Memory B cell (primary cell): ENCODE measurements around the gene LGR5.

ENCODE experiments used
- ATAC-seq: fragments of 150-1000 bp; cut with Tn5 transposase; 2 replicates; pipeline ENCODE4 v1.10.0; 2021; ENCODE audit warnings: low read depth, mild to moderate bottlenecking, moderate library complexity
- DNase-seq, 2 donors: peaks; one replicate each; pipeline ENCODE4 v3.0.0; 2022; ENCODE audit warnings: low spot score in 2 of 2
- H3K27ac Mint-ChIP-seq: one replicate; pipeline ENCODE4 v1.8.0; 2022; ENCODE audit warnings: mild to moderate bottlenecking, moderate library complexity, mixed read lengths
- H3K27me3 Mint-ChIP-seq: one replicate; pipeline ENCODE4 v1.8.0; 2022; ENCODE audit warnings: mixed read lengths
- H3K36me3 Mint-ChIP-seq: one replicate; pipeline ENCODE4 v1.8.0; 2022; ENCODE audit warnings: mild to moderate bottlenecking, mixed read lengths
- H3K4me1 Mint-ChIP-seq: one replicate; pipeline ENCODE4 v1.8.0; 2022; ENCODE audit warnings: mixed read lengths
- H3K4me3 Mint-ChIP-seq: one replicate; pipeline ENCODE4 v1.8.0; 2022; ENCODE audit warnings: mild to moderate bottlenecking, moderate library complexity, mixed read lengths
- H3K9me3 Mint-ChIP-seq: one replicate; pipeline ENCODE4 v1.8.0; 2022; ENCODE audit warnings: mixed read lengths

Gene LGR5

DNA sequence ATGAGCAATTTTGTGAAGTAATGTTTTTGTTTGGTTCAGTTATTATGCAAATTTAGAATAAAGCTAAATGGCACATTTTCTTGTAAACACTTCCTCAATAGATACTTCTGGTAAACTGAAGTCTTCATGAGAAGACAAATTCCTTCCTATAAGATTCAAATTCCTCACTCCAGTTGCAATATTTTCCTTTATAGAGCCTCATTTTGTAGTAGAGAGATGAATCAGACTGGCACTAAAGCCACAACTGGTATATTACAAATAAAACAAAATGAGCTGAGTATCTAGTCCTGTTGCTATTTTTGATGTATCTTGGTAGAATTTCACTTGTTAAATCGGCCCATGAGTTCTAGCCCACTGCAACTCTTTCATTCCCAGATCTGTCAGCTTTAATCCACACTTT lies 5.5 kb downstream of the LGR5 start:
- H3K27me3 Mint-ChIP-seq, result peaks cover 10% of the 10 kb centered on the region
- peaks cover 3% of the 10 kb centered on the region for H3K4me1 Mint-ChIP-seq
- ATAC-seq (no peak), DNase-seq (no peak)
- H3K9me3 Mint-ChIP-seq, result no peaks in the 10 kb centered on the region
- no peak overlapping the region for H3K27ac Mint-ChIP-seq
- no peaks in the 10 kb centered on the region for H3K36me3 Mint-ChIP-seq
- no peak overlapping the region for H3K4me3 Mint-ChIP-seq

DNA sequence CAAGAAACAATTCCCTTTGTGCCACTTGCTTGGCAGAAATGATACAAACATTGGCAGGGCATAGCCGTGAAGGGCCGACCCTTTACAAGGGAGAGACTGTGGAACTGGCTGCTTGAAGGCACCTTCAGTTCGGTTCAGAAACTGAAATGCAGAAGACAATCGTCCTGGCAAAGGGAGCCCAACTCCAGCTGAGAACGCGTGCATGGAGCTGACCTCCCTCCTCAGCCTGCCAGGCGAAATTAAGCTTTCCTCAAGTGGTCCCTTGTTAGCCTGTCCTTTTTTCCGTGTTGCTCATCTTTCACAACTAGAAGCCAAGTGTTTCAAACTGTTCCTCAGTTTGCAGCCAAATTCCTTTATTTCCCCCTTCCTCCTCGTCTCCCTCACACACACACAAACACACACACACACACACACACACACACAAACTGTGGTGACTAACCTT lies 8.1 kb downstream of the LGR5 start:
- DNase-seq (no peak), ATAC-seq (no peak)
- Mint-ChIP-seq H3K36me3 (no peaks in the 10 kb centered on the region), H3K27me3 (peaks cover 8% of the 10 kb centered on the region), H3K27ac (no peak overlapping the region), H3K9me3 (peaks cover 2% of the 10 kb centered on the region), H3K4me3 (no peak overlapping the region), H3K4me1 (no peaks in the 10 kb centered on the region)

GRCh38 chr12:71448150-71448581 lies 8.6 kb downstream of the LGR5 start:
- Mint-ChIP-seq H3K4me1 (no peaks in the 10 kb centered on the region), H3K9me3 (peaks cover 2% of the 10 kb centered on the region), H3K27ac (no peak overlapping the region), H3K27me3 (peaks cover 8% of the 10 kb centered on the region), H3K36me3 (no peaks in the 10 kb centered on the region), H3K4me3 (no peak overlapping the region)
- DNase-seq (no peak), ATAC-seq (no peak)

DNA sequence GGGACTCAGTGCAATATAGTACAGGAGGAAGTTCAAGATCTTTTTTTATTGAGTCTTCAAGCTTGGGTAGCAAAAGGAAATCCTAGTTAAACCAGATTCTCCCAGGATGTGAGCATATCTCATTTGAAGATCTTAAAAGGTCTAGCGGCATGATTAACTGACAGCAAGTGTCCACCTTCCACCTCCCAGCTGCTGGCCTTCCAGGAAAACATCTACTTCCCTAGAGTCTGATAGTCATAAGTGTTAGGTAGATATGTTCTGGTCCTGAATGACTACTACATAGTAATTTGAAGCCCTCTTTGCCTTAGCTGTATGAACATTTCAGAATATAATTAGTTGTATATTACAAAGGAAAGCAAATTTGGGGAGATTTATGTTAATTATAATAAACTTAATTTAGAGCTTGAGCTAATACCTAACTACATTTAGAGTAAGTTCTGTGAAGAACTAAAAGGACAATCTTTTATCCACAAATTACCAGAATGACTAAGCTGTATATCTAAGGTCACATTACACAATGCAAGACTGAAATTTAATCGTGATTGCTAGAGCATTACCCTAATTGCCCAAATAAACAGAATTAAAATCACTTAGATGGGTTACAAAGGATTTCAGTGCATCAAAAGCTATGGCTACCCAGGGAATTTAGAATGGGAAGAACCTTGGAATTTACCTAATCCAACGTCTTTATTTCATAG lies 9.9 kb downstream of the LGR5 start:
- DNase-seq (no peak), ATAC-seq (no peak)
- Mint-ChIP-seq H3K36me3 (no peaks in the 10 kb centered on the region), H3K27ac (no peak overlapping the region), H3K4me1 (no peaks in the 10 kb centered on the region), H3K4me3 (no peak overlapping the region), H3K9me3 (peaks cover 2% of the 10 kb centered on the region), H3K27me3 (peaks cover 13% of the 10 kb centered on the region)

- H3K4me1 Mint-ChIP-seq, result no peaks in the 10 kb centered on the region
- peaks cover 13% of the 10 kb centered on the region for H3K27me3 Mint-ChIP-seq
- H3K4me3 Mint-ChIP-seq, result no peak overlapping the region
- H3K27ac Mint-ChIP-seq, result no peak overlapping the region
- peaks cover 2% of the 10 kb centered on the region for H3K9me3 Mint-ChIP-seq
- H3K36me3 Mint-ChIP-seq, result no peaks in the 10 kb centered on the region
- DNase-seq (no peak), ATAC-seq (no peak)
These were observed 12.4 kb downstream of the LGR5 start for GRCh38 chr12:71452006-71452405.

- Mint-ChIP-seq H3K4me3 (no peak overlapping the region), H3K4me1 (no peaks in the 10 kb centered on the region), H3K27ac (no peak overlapping the region), H3K9me3 (peaks cover 2% of the 10 kb centered on the region), H3K27me3 (peaks cover 14% of the 10 kb centered on the region), H3K36me3 (no peaks in the 10 kb centered on the region)
- no peak for ATAC-seq
- DNase-seq, result no peak
These were observed 15.6 kb downstream of the LGR5 start for GRCh38 chr12:71455028-71455737.

- H3K9me3 Mint-ChIP-seq, result peaks cover 2% of the 10 kb centered on the region
- no peak overlapping the region for H3K4me3 Mint-ChIP-seq
- ATAC-seq (no peak), DNase-seq (no peak)
- no peaks in the 10 kb centered on the region for H3K36me3 Mint-ChIP-seq
- no peaks in the 10 kb centered on the region for H3K4me1 Mint-ChIP-seq
- no peak overlapping the region for H3K27ac Mint-ChIP-seq
- peaks cover 14% of the 10 kb centered on the region for H3K27me3 Mint-ChIP-seq
These were observed 16.7 kb downstream of the LGR5 start for GRCh38 chr12:71456316-71456715.

GRCh38 chr12:71456990-71457389 lies 17.4 kb downstream of the LGR5 start:
- DNase-seq (no peak), ATAC-seq (no peak)
- H3K27me3 Mint-ChIP-seq, result peaks cover 11% of the 10 kb centered on the region
- peaks cover 2% of the 10 kb centered on the region for H3K9me3 Mint-ChIP-seq
- no peak overlapping the region for H3K4me3 Mint-ChIP-seq
- H3K36me3 Mint-ChIP-seq, result no peaks in the 10 kb centered on the region
- no peak overlapping the region for H3K27ac Mint-ChIP-seq
- no peaks in the 10 kb centered on the region for H3K4me1 Mint-ChIP-seq

DNA sequence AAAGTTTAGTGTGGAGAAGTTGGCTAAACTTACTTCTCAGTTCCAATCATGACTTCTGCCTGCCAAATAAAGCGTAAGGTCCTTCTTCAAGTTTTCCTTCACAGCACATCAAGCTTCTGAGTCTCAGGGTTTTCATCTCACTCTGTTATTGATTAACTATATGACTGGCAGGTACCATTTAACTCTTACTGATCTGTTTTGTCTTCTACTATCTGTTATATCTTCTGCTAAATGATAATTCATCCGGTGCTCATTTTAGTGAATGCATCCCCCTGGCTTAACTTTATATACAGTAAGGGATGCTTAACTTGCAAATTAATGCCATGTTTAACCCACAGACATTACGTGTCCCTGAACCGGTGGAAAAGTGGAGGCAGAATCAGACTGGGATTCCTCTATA lies 20.7 kb downstream of the LGR5 start:
- no peak overlapping the region for H3K27ac Mint-ChIP-seq
- no peak for DNase-seq
- no peaks in the 10 kb centered on the region for H3K4me1 Mint-ChIP-seq
- peaks cover 3% of the 10 kb centered on the region for H3K27me3 Mint-ChIP-seq
- no peaks in the 10 kb centered on the region for H3K9me3 Mint-ChIP-seq
- no peak for ATAC-seq
- H3K36me3 Mint-ChIP-seq, result no peaks in the 10 kb centered on the region
- H3K4me3 Mint-ChIP-seq, result no peak overlapping the region

DNA sequence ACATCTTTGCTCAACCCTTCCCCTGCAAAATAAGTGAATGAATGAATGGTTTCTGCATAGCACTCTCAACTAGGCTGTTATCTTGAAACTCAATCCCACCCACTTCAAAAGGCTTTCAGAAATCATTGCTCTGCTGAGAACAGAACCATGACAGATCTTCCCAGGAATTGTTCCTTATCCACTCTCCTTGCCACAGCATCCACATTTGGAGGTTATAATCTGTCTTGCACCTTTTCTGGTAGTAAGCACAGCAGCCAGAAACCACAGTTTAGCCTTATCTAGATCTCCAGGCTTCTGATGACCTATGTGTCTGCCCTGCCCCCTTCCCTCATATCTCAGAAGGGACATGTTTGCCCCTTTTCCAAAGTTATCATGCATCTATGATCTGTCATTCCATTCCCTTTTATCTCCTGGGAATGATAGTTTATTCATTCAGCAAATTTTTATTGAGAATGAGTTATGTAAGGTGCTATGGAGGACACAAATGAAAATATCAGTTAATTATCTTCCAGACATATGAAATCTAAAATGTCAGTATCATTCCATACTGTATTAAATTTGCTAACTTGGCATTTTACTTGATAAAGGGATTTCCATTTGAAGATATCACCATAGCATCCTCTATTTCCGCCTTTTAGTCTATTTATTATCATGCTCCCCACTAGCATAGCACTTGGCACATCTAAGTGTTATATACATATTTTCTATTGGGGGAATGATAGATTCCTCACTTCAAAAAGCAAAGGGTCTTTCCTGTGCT lies 21.4 kb downstream of the LGR5 start:
- no peaks in the 10 kb centered on the region for H3K4me1 Mint-ChIP-seq
- DNase-seq (no peak), ATAC-seq (no peak)
- no peak overlapping the region for H3K4me3 Mint-ChIP-seq
- H3K36me3 Mint-ChIP-seq, result no peaks in the 10 kb centered on the region
- no peak overlapping the region for H3K27ac Mint-ChIP-seq
- H3K9me3 Mint-ChIP-seq, result no peaks in the 10 kb centered on the region
- H3K27me3 Mint-ChIP-seq, result peaks cover 3% of the 10 kb centered on the region

GRCh38 chr12:71461787-71462328 lies 22.3 kb downstream of the LGR5 start:
- Mint-ChIP-seq H3K27ac (no peak overlapping the region), H3K4me1 (no peaks in the 10 kb centered on the region), H3K4me3 (no peak overlapping the region), H3K36me3 (no peaks in the 10 kb centered on the region), H3K27me3 (peaks cover 3% of the 10 kb centered on the region), H3K9me3 (no peaks in the 10 kb centered on the region)
- no peak for ATAC-seq
- no peak for DNase-seq

DNA sequence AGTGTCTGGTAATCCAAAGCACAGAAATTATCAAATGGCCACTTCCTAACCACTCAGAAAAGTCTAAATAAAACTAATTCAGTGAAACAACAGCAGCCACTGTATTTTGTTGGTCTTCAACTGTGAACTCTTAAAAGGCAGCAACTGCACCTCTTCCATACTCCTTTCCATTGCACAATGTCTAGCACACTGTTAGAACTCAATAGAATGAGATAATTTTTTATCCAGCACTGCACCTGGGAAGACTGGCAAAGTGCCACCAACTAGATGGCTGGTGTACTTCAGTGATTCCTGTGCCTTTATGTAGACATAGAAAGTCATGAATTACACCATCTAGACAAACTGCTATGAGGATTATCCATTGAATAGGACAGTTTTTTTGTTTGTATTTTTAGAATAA lies 26.2 kb downstream of the LGR5 start:
- H3K4me3 Mint-ChIP-seq, result no peak overlapping the region
- H3K36me3 Mint-ChIP-seq, result no peaks in the 10 kb centered on the region
- H3K27me3 Mint-ChIP-seq, result peaks cover 3% of the 10 kb centered on the region
- H3K9me3 Mint-ChIP-seq, result no peaks in the 10 kb centered on the region
- ATAC-seq (no peak), DNase-seq (no peak)
- no peaks in the 10 kb centered on the region for H3K4me1 Mint-ChIP-seq
- H3K27ac Mint-ChIP-seq, result no peak overlapping the region

GRCh38 chr12:71469258-71469750 lies 29.7 kb downstream of the LGR5 start:
- no peak for ATAC-seq
- no peak overlapping the region for H3K4me3 Mint-ChIP-seq
- peaks cover 5% of the 10 kb centered on the region for H3K27me3 Mint-ChIP-seq
- H3K4me1 Mint-ChIP-seq, result no peaks in the 10 kb centered on the region
- DNase-seq, result no peak
- no peak overlapping the region for H3K27ac Mint-ChIP-seq
- no peaks in the 10 kb centered on the region for H3K9me3 Mint-ChIP-seq
- H3K36me3 Mint-ChIP-seq, result no peaks in the 10 kb centered on the region

DNA sequence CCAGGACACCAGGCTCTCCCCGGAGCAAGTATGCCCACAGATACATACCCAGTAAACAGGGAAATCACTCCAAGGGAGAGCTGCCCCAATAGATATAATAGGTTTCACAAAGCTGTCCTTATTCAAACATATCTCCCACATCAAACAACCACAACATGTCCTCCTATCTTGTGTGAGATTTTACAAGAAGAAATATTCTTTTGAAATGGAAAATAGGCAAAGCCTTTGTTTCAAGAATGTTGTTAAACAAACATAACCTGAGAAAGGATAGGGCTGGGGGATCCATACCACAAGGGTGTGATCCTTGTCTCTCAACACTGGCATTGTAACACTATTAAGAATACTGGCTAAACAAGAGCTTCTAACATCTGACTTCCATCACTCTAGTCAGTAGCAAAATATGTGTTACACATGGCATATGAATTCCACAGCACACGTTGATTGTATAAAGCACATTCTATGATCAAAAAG lies 32.9 kb downstream of the LGR5 start:
- Mint-ChIP-seq H3K4me1 (no peaks in the 10 kb centered on the region), H3K4me3 (no peak overlapping the region), H3K27me3 (peaks cover 10% of the 10 kb centered on the region), H3K27ac (no peak overlapping the region), H3K9me3 (no peaks in the 10 kb centered on the region), H3K36me3 (no peaks in the 10 kb centered on the region)
- no peak for ATAC-seq
- no peak for DNase-seq
